Thymus (tissue), 11 donors: ENCODE data around the gene HELZ. TPM values are rescaled to one million over a fixed set of nuclear protein-coding genes. Genes with fewer than 3 reads are reported as not detected.

ENCODE experiments used
- DNase-seq, 9 donors: peaks; one replicate each; pipeline ENCODE4 v3.0.0-alpha.2; 2013; ENCODE audit warnings: low spot score in 9 of 9, low read depth in 6 of 9, missing footprints in 1 of 9
- H3K27ac ChIP-seq, 2 donors: one replicate each; pipeline ENCODE4 v1.5.1; 2013; ENCODE audit warnings: control low read depth in 1 of 2, low read depth in 1 of 2, low read length in 1 of 2, mild to moderate bottlenecking in 1 of 2, moderate library complexity in 1 of 2
- H3K27me3 ChIP-seq, 2 donors: one replicate each; pipeline ENCODE4 v1.5.1; 2013; ENCODE audit warnings: low read length in 1 of 2; ENCODE audit not compliant: control insufficient read depth in 2 of 2, insufficient read depth in 1 of 2
- H3K36me3 ChIP-seq, 2 donors: one replicate each; pipeline ENCODE4 v1.5.1; 2013; ENCODE audit warnings: low read length in 1 of 2, mild to moderate bottlenecking in 1 of 2, moderate library complexity in 1 of 2; ENCODE audit not compliant: control insufficient read depth in 2 of 2, insufficient read depth in 2 of 2
- H3K4me1 ChIP-seq, 2 donors: one replicate each; pipeline ENCODE4 v1.5.1; 2013; ENCODE audit warnings: low read length in 2 of 2; ENCODE audit not compliant: control insufficient read depth in 2 of 2, insufficient read depth in 2 of 2
- H3K4me3 ChIP-seq, 2 donors: one replicate each; pipeline ENCODE4 v1.5.1; 2013; ENCODE audit warnings: low read length in 2 of 2, control low read depth in 1 of 2, mild to moderate bottlenecking in 1 of 2
- H3K9me3 ChIP-seq, 2 donors: one replicate each; pipeline ENCODE4 v1.5.1; 2013; ENCODE audit warnings: low read length in 1 of 2, mild to moderate bottlenecking in 1 of 2; ENCODE audit not compliant: control insufficient read depth in 2 of 2, insufficient read depth in 1 of 2
- WGBS: extraction: QIAGEN DNeasy Blood & Tissue Kit; methylation state at CpG from one replicate; pipeline ENCODE4 v1.1.7; 2013; 5-methylcytosine and 5-hydroxymethylcytosine counted together
- polyA plus RNA-seq: library from polyadenylated mRNA; stranded (reverse); fragments of 200-250 nt; gene quantifications from one replicate; pipeline ENCODE4 v1.2.3, GENCODE V29; 2013
- total RNA-seq: library from RNA; stranded (reverse); fragments of 120-200 nt; gene quantifications from one replicate; pipeline ENCODE4 v1.2.4, GENCODE V29; 2013
- donor health status: healthy.

HELZ gene
- total and polyA plus RNA-seq, 2 donors, result 8.2 to 27.5 TPM

- no peak overlapping the region for H3K4me3 ChIP-seq
- no peak for DNase-seq
- WGBS, result 96% methylated on average over 9 of the region's 9 CpGs
Measured at GRCh38 chr17:67033613-67034012, 211.4 kb downstream of the HELZ start.

DNA sequence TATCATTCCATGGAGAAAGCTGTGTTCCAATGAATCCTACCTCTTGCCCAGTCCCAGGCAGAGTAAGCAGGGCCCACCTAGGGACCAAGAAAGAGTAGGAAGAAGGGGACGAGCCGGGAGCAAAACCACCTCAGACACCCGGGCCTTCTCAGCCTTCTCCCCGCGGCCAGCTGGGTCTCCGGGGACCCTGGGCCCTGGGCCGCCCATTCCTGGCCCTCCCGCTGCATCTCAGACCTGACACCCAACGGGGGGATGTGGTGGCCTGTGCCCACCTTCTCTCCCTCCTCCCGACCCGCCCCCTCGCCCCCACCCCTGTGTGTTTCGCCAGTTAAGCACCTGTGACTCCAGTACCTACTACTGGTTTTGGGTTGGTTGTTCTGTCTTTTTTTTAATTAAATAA is 212.0 kb downstream of the HELZ start:
- no peaks in the 10 kb centered on the region for H3K4me1 ChIP-seq
- H3K27me3 ChIP-seq, result no peaks in the 10 kb centered on the region
- H3K27ac ChIP-seq, result no peak overlapping the region
- H3K36me3 ChIP-seq, result no peaks in the 10 kb centered on the region
- H3K9me3 ChIP-seq, result no peaks in the 10 kb centered on the region
- 97% methylated on average over 13 of the region's 13 CpGs for WGBS
- DNase-seq, result no peak
- H3K4me3 ChIP-seq, result no peak overlapping the region

More at GRCh38 chr17:67033613-67034012, 211.4 kb downstream of the HELZ start:
- Histone ChIP-seq H3K27me3 (no peaks in the 10 kb centered on the region), H3K4me1 (no peaks in the 10 kb centered on the region), H3K36me3 (no peaks in the 10 kb centered on the region), H3K9me3 (no peaks in the 10 kb centered on the region), H3K27ac (no peak overlapping the region)

DNA sequence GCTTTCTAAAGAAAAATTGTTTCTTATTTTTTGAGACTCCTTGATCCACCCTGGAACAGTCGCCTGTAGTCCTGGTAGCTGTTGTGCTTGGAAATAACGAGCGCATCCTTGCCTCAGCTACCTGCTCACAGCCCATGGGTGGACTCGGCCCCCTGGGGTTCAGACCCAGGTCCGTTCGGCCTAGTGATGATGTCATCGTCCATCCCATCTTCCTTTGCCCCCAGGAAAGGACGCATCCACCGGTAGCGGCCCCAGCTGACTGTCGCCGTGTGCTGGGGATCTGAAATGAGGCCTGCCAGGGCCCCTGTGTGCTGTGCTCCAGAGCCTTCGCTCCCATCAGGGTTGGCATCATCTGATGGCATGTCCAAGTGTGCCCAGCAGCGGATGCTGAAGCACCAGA is 212.6 kb downstream of the HELZ start:
- WGBS, result 96% methylated on average over 14 of the region's 14 CpGs
- H3K4me3 ChIP-seq, result no peak overlapping the region
- no peak for DNase-seq

GRCh38 chr17:67030641-67031040 is 214.4 kb downstream of the HELZ start:
- DNase-seq, result no peak

More for the DNA sequence above, 212.6 kb downstream of the HELZ start:
- H3K27ac ChIP-seq, result no peak overlapping the region
- no peaks in the 10 kb centered on the region for H3K4me1 ChIP-seq
- H3K9me3 ChIP-seq, result no peaks in the 10 kb centered on the region
- H3K27me3 ChIP-seq, result no peaks in the 10 kb centered on the region
- no peaks in the 10 kb centered on the region for H3K36me3 ChIP-seq

GRCh38 chr17:67027031-67027628 is 217.9 kb downstream of the HELZ start:
- Histone ChIP-seq H3K4me1 (no peaks in the 10 kb centered on the region), H3K27ac (no peak overlapping the region), H3K36me3 (no peaks in the 10 kb centered on the region), H3K9me3 (no peaks in the 10 kb centered on the region), H3K27me3 (no peaks in the 10 kb centered on the region), H3K4me3 (no peak overlapping the region)
- WGBS, result 91% methylated on average over 12 of the region's 12 CpGs
- no peak for DNase-seq

More at GRCh38 chr17:67030641-67031040, 214.4 kb downstream of the HELZ start:
- Histone ChIP-seq H3K27me3 (no peaks in the 10 kb centered on the region), H3K36me3 (no peaks in the 10 kb centered on the region), H3K27ac (no peak overlapping the region), H3K4me1 (no peaks in the 10 kb centered on the region), H3K9me3 (no peaks in the 10 kb centered on the region), H3K4me3 (no peak overlapping the region)
- 96% methylated on average over 21 of the region's 21 CpGs for WGBS

DNA sequence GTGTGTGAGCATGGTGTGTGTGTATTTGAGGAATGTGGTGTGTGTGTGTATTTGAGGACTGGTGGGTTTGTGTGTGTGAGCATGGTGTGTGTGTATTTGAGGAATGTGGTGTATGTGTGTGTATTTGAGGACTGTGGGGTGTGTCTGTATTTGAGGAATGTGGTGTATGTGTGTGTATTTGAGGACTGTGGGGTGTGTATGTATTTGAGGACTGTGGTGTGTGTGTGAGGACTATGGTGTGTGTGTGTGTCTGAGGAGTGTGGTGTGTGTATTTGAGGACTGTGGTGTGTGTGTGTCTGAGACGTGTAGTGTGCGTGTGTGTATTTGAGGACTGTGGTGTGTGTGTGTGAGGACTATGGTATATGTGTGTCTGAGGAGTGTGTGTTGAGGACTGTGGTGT is 218.7 kb downstream of the HELZ start:
- no peaks in the 10 kb centered on the region for H3K9me3 ChIP-seq
- no peaks in the 10 kb centered on the region for H3K36me3 ChIP-seq
- H3K4me1 ChIP-seq, result no peaks in the 10 kb centered on the region
- no peak overlapping the region for H3K4me3 ChIP-seq
- H3K27ac ChIP-seq, result no peak overlapping the region
- no peak for DNase-seq
- H3K27me3 ChIP-seq, result no peaks in the 10 kb centered on the region
- 99% methylated on average over 2 of the region's 2 CpGs for WGBS

DNA sequence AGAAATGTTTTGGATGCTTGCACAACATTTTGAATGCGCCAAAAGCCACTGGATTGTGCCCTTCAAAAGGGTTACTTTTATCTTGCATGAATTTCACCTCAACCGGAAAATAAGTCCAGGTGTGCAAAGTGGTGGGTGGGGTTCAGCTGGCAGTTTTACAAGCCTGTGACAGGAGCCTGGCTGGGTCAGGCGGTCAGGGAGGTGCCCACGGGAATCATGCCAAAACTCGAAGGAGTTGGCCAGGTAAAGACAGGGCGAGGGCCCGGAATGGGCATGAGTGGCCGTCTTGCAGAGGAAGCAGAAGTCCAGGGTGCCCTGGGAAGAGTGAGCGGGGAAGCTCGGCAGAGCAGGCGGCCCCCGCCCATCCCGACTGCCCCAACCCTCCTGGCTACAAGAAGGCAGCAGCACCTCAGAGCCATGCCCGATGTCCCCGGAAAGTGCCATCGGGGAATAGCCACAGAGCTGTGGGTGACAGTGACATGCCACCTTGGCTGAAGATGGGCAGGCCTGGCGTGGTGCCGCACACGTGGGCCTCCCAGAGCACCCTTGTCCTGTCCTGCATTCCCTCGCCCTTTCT is 219.7 kb downstream of the HELZ start:
- no peak for DNase-seq
- Histone ChIP-seq H3K4me3 (no peak overlapping the region), H3K4me1 (no peaks in the 10 kb centered on the region), H3K27me3 (no peaks in the 10 kb centered on the region), H3K9me3 (no peaks in the 10 kb centered on the region), H3K27ac (no peak overlapping the region), H3K36me3 (no peaks in the 10 kb centered on the region)
- WGBS, result 95% methylated on average over 20 of the region's 20 CpGs

DNA sequence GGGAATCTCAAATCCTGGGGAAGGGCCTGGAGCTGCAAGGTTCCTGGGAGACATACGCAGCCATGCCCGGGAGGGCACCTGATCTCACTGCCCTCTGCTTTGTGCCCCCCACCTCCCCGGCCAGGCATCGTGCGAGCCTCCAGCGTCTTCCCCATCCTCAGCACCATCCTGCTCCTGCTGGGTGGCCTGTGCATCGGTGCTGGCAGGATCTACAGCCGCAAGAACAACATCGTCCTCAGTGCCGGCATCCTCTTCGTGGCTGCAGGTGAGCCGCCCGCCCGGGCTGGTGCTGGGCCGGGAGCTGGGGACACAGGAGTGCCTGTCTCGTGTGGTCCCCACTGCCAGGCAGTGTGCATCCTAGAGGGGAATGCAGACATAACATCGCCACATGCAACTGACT is 220.3 kb downstream of the HELZ start:
- DNase-seq, result no peak

GRCh38 chr17:67022451-67022810 is 222.6 kb downstream of the HELZ start:
- WGBS, result 92% methylated on average over 12 of the region's 12 CpGs
- Histone ChIP-seq H3K36me3 (no peaks in the 10 kb centered on the region), H3K27me3 (peaks cover 0 to 5% of the 10 kb centered on the region in 2 donors), H3K27ac (no peak overlapping the region), H3K9me3 (no peaks in the 10 kb centered on the region), H3K4me1 (no peaks in the 10 kb centered on the region), H3K4me3 (no peak overlapping the region)
- no peak for DNase-seq

More for the DNA sequence above, 220.3 kb downstream of the HELZ start:
- Histone ChIP-seq H3K4me3 (no peak overlapping the region), H3K36me3 (no peaks in the 10 kb centered on the region), H3K4me1 (no peaks in the 10 kb centered on the region), H3K27me3 (no peaks in the 10 kb centered on the region), H3K9me3 (no peaks in the 10 kb centered on the region), H3K27ac (no peak overlapping the region)
- 97% methylated on average over 17 of the region's 17 CpGs for WGBS
